Measurements from ENCODE around the gene ARID2. TPM values are rescaled to one million over a fixed set of nuclear protein-coding genes. Genes with fewer than 3 reads are reported as not detected.

ARID2 gene
- total RNA-seq, 1 donor from 2014 or later: 49.7 TPM

GRCh38 chr12:45774508-45775162 lies 45.1 kb downstream of the ARID2 start:
- TF ChIP-seq CTCF (conservative IDR thresholded peaks at IDR 0.05): no peak
- DNase-seq (ENCODE audit: extremely low spot score, unreplicated experiment): no peak
- peaks cover 5% of the 10 kb centered on the region for H3K36me3 Mint-ChIP-seq
- H3K27me3 Mint-ChIP-seq: no peaks in the 10 kb centered on the region
- H3K27ac Mint-ChIP-seq: no peak overlapping the region
- peaks cover under 1% of the 10 kb centered on the region for H3K9me3 Mint-ChIP-seq
- H3K4me3 Mint-ChIP-seq: no peak overlapping the region
- peaks cover 5% of the 10 kb centered on the region for H3K4me1 Mint-ChIP-seq (ENCODE audit: unreplicated experiment)

GRCh38 chr12:45775465-45775864 lies 46.0 kb downstream of the ARID2 start:
- TF ChIP-seq CTCF (conservative IDR thresholded peaks at IDR 0.05): no peak
- Mint-ChIP-seq H3K36me3 (peaks cover 4% of the 10 kb centered on the region), H3K4me1 (ENCODE audit: unreplicated experiment) (peaks cover 5% of the 10 kb centered on the region), H3K27ac (no peak overlapping the region), H3K27me3 (no peaks in the 10 kb centered on the region), H3K4me3 (no peak overlapping the region), H3K9me3 (no peaks in the 10 kb centered on the region)
- DNase-seq (ENCODE audit: extremely low spot score, unreplicated experiment): no peak

GRCh38 chr12:45775964-45776363 lies 46.5 kb downstream of the ARID2 start:
- no peak overlapping the region for H3K27ac Mint-ChIP-seq
- H3K4me3 Mint-ChIP-seq: no peak overlapping the region
- no peaks in the 10 kb centered on the region for H3K9me3 Mint-ChIP-seq
- peaks cover 5% of the 10 kb centered on the region for H3K4me1 Mint-ChIP-seq (ENCODE audit: unreplicated experiment)
- no peaks in the 10 kb centered on the region for H3K27me3 Mint-ChIP-seq
- no peak for DNase-seq (ENCODE audit: extremely low spot score, unreplicated experiment)
- peaks cover 4% of the 10 kb centered on the region for H3K36me3 Mint-ChIP-seq
- TF ChIP-seq CTCF (conservative IDR thresholded peaks at IDR 0.05): no peak

GRCh38 chr12:45779936-45780335 lies 50.4 kb downstream of the ARID2 start:
- no peak for DNase-seq (ENCODE audit: extremely low spot score, unreplicated experiment)
- no peaks in the 10 kb centered on the region for H3K4me1 Mint-ChIP-seq (ENCODE audit: unreplicated experiment)
- H3K4me3 Mint-ChIP-seq: no peak overlapping the region
- H3K27me3 Mint-ChIP-seq: no peaks in the 10 kb centered on the region
- no peak overlapping the region for H3K27ac Mint-ChIP-seq
- peaks cover 4% of the 10 kb centered on the region for H3K36me3 Mint-ChIP-seq
- no peaks in the 10 kb centered on the region for H3K9me3 Mint-ChIP-seq
- no peak for TF ChIP-seq CTCF (conservative IDR thresholded peaks at IDR 0.05)

GRCh38 chr12:45781080-45781479 lies 51.6 kb downstream of the ARID2 start:
- Mint-ChIP-seq H3K4me1 (ENCODE audit: unreplicated experiment) (no peaks in the 10 kb centered on the region), H3K36me3 (peaks cover 4% of the 10 kb centered on the region), H3K9me3 (no peaks in the 10 kb centered on the region), H3K4me3 (no peak overlapping the region), H3K27me3 (no peaks in the 10 kb centered on the region), H3K27ac (no peak overlapping the region)
- DNase-seq (ENCODE audit: extremely low spot score, unreplicated experiment): no peak
- TF ChIP-seq CTCF (conservative IDR thresholded peaks at IDR 0.05): no peak
